IMR-90 (cell line): ENCODE results near the gene CIC. TPM values are rescaled to one million over a fixed set of nuclear protein-coding genes. Genes with fewer than 3 reads are reported as not detected.

Source experiments
- ATAC-seq: fragments of 200-7000 bp; cut with Tn5 transposase; 2 replicates; pipeline ENCODE4 v1.9.1; 2020; ENCODE audit warnings: low read depth, mild to moderate bottlenecking, moderate library complexity
- BruUV-seq: library from RNA; stranded (reverse); fragments of 400-500 nt; replicated peaks from 2 replicates; lab custom pipeline; 2021; lab: Mats Ljungman, UMichigan
- CTCF ChIA-PET: fragments of 300-600 bp; formaldehyde crosslinking; extraction: SDS; loops from one replicate; lab custom pipeline; 2021; ENCODE audit warnings: antibody characterized with exemption; lab: Yijun Ruan, JAX
- POLR2A ChIA-PET: fragments of 300-600 bp; sonication (Branson Sonifier 250); formaldehyde crosslinking; loops from one replicate; lab custom pipeline; 2022; ENCODE audit warnings: antibody characterized with exemption; ENCODE audit not compliant: unreplicated experiment; lab: Charles Lee
- DNase-seq: peaks from one replicate; pipeline ENCODE4 v3.0.0; 2013
- H2AFZ ChIP-seq: replicated peaks from 2 replicates; pipeline ENCODE3; 2013; ENCODE audit warnings: low read length, mild to moderate bottlenecking; ENCODE audit not compliant: poor library complexity
- H2AK5ac ChIP-seq: 2 replicates; pipeline ENCODE4 v1.6.1; 2013; ENCODE audit warnings: low read depth, low read length, inconsistent platforms
- H2AK9ac ChIP-seq: replicated peaks from 2 replicates; pipeline ENCODE3; 2013; ENCODE audit warnings: mild to moderate bottlenecking, low read depth, low read length, moderate library complexity; ENCODE audit not compliant: poor library complexity
- H2BK120ac ChIP-seq: 2 replicates; pipeline ENCODE4 v1.6.1; 2013; ENCODE audit warnings: low read depth, low read length, inconsistent platforms
- H2BK15ac ChIP-seq: 3 replicates; pipeline ENCODE4 v1.6.1; 2013; ENCODE audit warnings: low read depth, low read length, inconsistent platforms
- H2BK20ac ChIP-seq: 2 replicates; pipeline ENCODE4 v1.6.1; 2013; ENCODE audit warnings: low read depth, mild to moderate bottlenecking, inconsistent platforms, low read length, moderate library complexity
- H2BK5ac ChIP-seq: 2 replicates; pipeline ENCODE4 v1.6.1; 2013; ENCODE audit warnings: mild to moderate bottlenecking, low read depth, low read length, inconsistent platforms; ENCODE audit not compliant: poor library complexity, severe bottlenecking
- H3K14ac ChIP-seq: replicated peaks from 2 replicates; pipeline ENCODE4 v1.6.1; 2013; ENCODE audit warnings: low read depth, low read length, inconsistent platforms
- H3K18ac ChIP-seq: 2 replicates; pipeline ENCODE4 v1.6.1; 2013; ENCODE audit warnings: low read depth, low read length, control low read depth
- H3K23ac ChIP-seq: 2 replicates; pipeline ENCODE4 v1.6.1; 2013; ENCODE audit warnings: low read depth, low read length, inconsistent platforms
- H3K27ac ChIP-seq: 2 replicates; pipeline ENCODE4 v1.5.1; 2013; ENCODE audit warnings: mild to moderate bottlenecking, control low read depth, low read length; ENCODE audit not compliant: insufficient read depth
- H3K27me3 ChIP-seq: 2 replicates; pipeline ENCODE4 v1.6.1; 2013; ENCODE audit warnings: low read length; ENCODE audit not compliant: control insufficient read depth, insufficient read depth
- H3K36me3 ChIP-seq: 2 replicates; pipeline ENCODE4 v1.6.1; 2013; ENCODE audit warnings: low read length, mixed read lengths; ENCODE audit not compliant: control insufficient read depth, insufficient read depth
- H3K4ac ChIP-seq: 2 replicates; pipeline ENCODE4 v1.6.1; 2013; ENCODE audit warnings: low read depth, low read length, inconsistent platforms
- H3K4me1 ChIP-seq: 2 replicates; pipeline ENCODE4 v1.6.1; 2013; ENCODE audit warnings: low read length, mixed read lengths; ENCODE audit not compliant: control insufficient read depth, insufficient read depth
- H3K4me2 ChIP-seq: 2 replicates; pipeline ENCODE4 v1.6.1; 2013; ENCODE audit warnings: low read depth, mild to moderate bottlenecking, control low read depth, low read length, moderate library complexity
- H3K4me3 ChIP-seq: 2 replicates; pipeline ENCODE4 v1.5.1; 2013; ENCODE audit warnings: low read depth, mild to moderate bottlenecking, control low read depth, low read length, moderate library complexity; ENCODE audit not compliant: insufficient read depth
- H3K56ac ChIP-seq: 2 replicates; pipeline ENCODE4 v1.6.1; 2013; ENCODE audit warnings: low read length, inconsistent platforms; ENCODE audit not compliant: insufficient read depth; ENCODE audit errors: extremely low read depth
- H3K79me1 ChIP-seq, 2 experiments: 2 replicates each; pipeline ENCODE4 v1.6.1; 2013; ENCODE audit warnings: low read length in 2 of 2, inconsistent platforms in 1 of 2, low read depth in 1 of 2
- H3K9ac ChIP-seq: 2 replicates; pipeline ENCODE4 v1.6.1; 2013; ENCODE audit warnings: low read depth, low read length, control low read depth
- H3K9me1 ChIP-seq: 2 replicates; pipeline ENCODE4 v1.6.1; 2013; ENCODE audit warnings: low read length, inconsistent platforms; ENCODE audit not compliant: insufficient read depth
- H3K9me3 ChIP-seq: 2 replicates; pipeline ENCODE4 v1.6.1; 2013; ENCODE audit warnings: low read length; ENCODE audit not compliant: control insufficient read depth, insufficient read depth
- H4K20me1 ChIP-seq: 2 replicates; pipeline ENCODE4 v1.6.1; 2013; ENCODE audit warnings: low read length, inconsistent platforms; ENCODE audit not compliant: insufficient read depth
- H4K5ac ChIP-seq: 2 replicates; pipeline ENCODE4 v1.6.1; 2013; ENCODE audit warnings: mild to moderate bottlenecking, low read depth, low read length, control low read depth
- H4K8ac ChIP-seq, 2 experiments: 2 replicates each; pipeline ENCODE4 v1.6.1; 2013; ENCODE audit warnings: low read depth in 2 of 2, low read length in 2 of 2, control low read depth in 1 of 2, inconsistent platforms in 1 of 2
- H4K91ac ChIP-seq: 2 replicates; pipeline ENCODE4 v1.6.1; 2013; ENCODE audit warnings: low read depth, low read length, inconsistent platforms; ENCODE audit not compliant: insufficient read depth
- MXI1 ChIP-seq: IDR thresholded peaks from 2 replicates; pipeline ENCODE4 v1.6.1; 2012; ENCODE audit warnings: low read depth, mild to moderate bottlenecking, low read length, moderate library complexity, borderline replicate concordance
- WGBS, 2 experiments: methylation state at CpG; one replicate each; pipeline versions ENCODE4 v1.1.5 to v1.1.7; 2013; ENCODE audit warnings: missing lambda C conversion rate in 2 of 2; ENCODE audit not compliant: insufficient read length in 1 of 2; ENCODE audit errors: extremely low coverage in 2 of 2; 5-methylcytosine and 5-hydroxymethylcytosine counted together
- dilution Hi-C: fragments of 300-500 bp; cut with HindIII; formaldehyde crosslinking; loops from one replicate; pipeline ENCODE4 v1.14.3; 2018; ENCODE audit warnings: low sequenced_read_pairs; ENCODE audit not compliant: unreplicated experiment
- in situ Hi-C: fragments of 300-500 bp; cut with MboI; formaldehyde crosslinking; loops from 3 replicates; pipeline ENCODE4 v1.14.3; 2019; ENCODE audit warnings: low sequenced_read_pairs, inconsistent platforms, mixed read lengths
- intact Hi-C: fragments of 100-400 bp; cut with micrococcal nuclease; formaldehyde crosslinking; loops from 2 replicates; pipeline ENCODE4 v1.10.0; 2022
- polyA plus RNA-seq, 3 experiments: library from polyadenylated mRNA; depleted of rRNA; stranded (reverse); fragments of >200 nt; gene quantifications; 2 replicates each; pipeline ENCODE4 v1.2.3, GENCODE V29; 2012; ENCODE audit warnings: low replicate concordance in 1 of 3
- total RNA-seq: library from RNA; depleted of rRNA; stranded (reverse); fragments of >200 nt; gene quantifications from 2 replicates; pipeline ENCODE4 v1.2.3, GENCODE V29; 2012

Gene CIC
- total and polyA plus RNA-seq, 2 of the 4 experiments (the other 2 are of a cell fraction) = 1.8 to 23.2 TPM

- no peak for TF ChIP-seq MXI1
- WGBS, 2 experiments = 0% methylated on average over 20 of the region's 41 CpGs; no CpG with 5 or more reads in 1 of the 2 experiments
- intact Hi-C loops = no loop called here
- no peak overlapping the region; the same call in none of the 2 replicates for H3K56ac ChIP-seq
- H3K4ac ChIP-seq = peak overlapping the region; percentile 44
- H3K9me1 ChIP-seq = peaks cover 16% of the 10 kb centered on the region
- peaks cover 27 to 60% of the 10 kb centered on the region in 2 experiments for H3K79me1 ChIP-seq
- in situ Hi-C loops = no loop called here
- ATAC-seq (peak; percentile 0; the same call in 1 of the 2 replicates), DNase-seq (no peak)
- peak overlapping the region; percentile 98 for H2AK9ac ChIP-seq
- POLR2A ChIA-PET = no interaction called here
- peak overlapping the region; percentile 76 for H2AFZ ChIP-seq
- no peak overlapping the region for H3K18ac ChIP-seq
- dilution Hi-C loops = no loop called here
- H3K36me3 ChIP-seq = peaks cover 29% of the 10 kb centered on the region
- H4K20me1 ChIP-seq = peaks cover 38% of the 10 kb centered on the region
- no TSS peak for BruUV-seq
- peak overlapping the region; percentile 8; the same call in 1 of the 2 replicates for H4K91ac ChIP-seq
- peak overlapping the region; percentile 89 for H3K4me3 ChIP-seq
- peak overlapping the region; percentile 89 for H3K9ac ChIP-seq
- H4K8ac ChIP-seq = peak overlapping the region in 1 of 2 experiments; percentile 15; a peak in 1 of 4 replicates
- no peak overlapping the region for H2BK15ac ChIP-seq
- no peak overlapping the region for H2BK120ac ChIP-seq
- H3K27me3 ChIP-seq = no peaks in the 10 kb centered on the region
- no peak overlapping the region for H4K5ac ChIP-seq
- H3K23ac ChIP-seq = peak overlapping the region; percentile 68
- H3K9me3 ChIP-seq = no peaks in the 10 kb centered on the region
- H2BK20ac ChIP-seq = no peak overlapping the region
- peak overlapping the region; percentile 90 for H2AK5ac ChIP-seq
- CTCF ChIA-PET = interaction anchor here (0.7 kb wide), 1 partner anchor 125 kb away, joined by 4 read pairs; no protein-coding TSS in a partner anchor
- peak overlapping the region; percentile 81 for H3K14ac ChIP-seq
- H3K4me1 ChIP-seq = peaks cover 39% of the 10 kb centered on the region
- H3K4me2 ChIP-seq = peak overlapping the region; percentile 94
- peak overlapping the region; percentile 16 for H2BK5ac ChIP-seq
- peak overlapping the region; percentile 70 for H3K27ac ChIP-seq
Measured at GRCh38 chr19:42284591-42285341, 15.7 kb downstream of the CIC start.
